ENCODE data around the gene CCNY.

GRCh38 chr10:35452171-35452570, 115.9 kb downstream of the CCNY start:
- TF ChIP-seq CTCF (IDR thresholded peaks at IDR 0.05) (no peak), POLR2AphosphoS5 (IDR thresholded peaks at IDR 0.05; ENCODE audit: low read depth, low read length) (no peak), REST (IDR thresholded peaks at IDR 0.05; ENCODE audit: insufficient read depth in 1 of 2, low read depth in 2 of 2, low read length in 1 of 2) (no peak)

Measured in Panc1 (cell line).